GM18499 (cell line): ENCODE data around the gene ECI1.

Experiments
- ATAC-seq: cut with Tn5 transposase; IDR thresholded peaks from one replicate; pipeline ENCODE4 v1.9.1; 2021; ENCODE audit warnings: moderate number of reproducible peaks; ENCODE audit not compliant: insufficient read depth, unreplicated experiment

ECI1 gene

DNA sequence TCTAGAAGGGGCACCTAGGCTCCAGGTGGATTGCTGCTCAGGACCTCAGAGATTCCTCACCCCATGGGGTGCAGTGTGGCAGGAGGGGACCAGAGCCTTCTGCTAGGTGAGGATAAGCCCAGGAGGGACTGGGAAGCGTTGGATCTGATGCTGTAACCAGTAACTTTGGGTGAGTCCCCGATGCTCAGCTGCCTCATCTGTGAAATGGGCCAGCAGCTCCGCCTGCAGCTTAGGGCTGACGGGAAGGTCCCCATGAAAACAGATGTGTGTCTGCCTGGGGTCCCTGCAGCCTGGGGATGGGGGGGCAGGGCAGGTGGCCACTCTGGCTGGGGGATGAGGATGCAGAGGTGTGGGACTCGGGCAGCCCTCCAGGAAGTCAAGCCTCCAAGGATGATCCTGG lies 52.3 kb downstream of the ECI1 start:
- ATAC-seq, result no peak

DNA sequence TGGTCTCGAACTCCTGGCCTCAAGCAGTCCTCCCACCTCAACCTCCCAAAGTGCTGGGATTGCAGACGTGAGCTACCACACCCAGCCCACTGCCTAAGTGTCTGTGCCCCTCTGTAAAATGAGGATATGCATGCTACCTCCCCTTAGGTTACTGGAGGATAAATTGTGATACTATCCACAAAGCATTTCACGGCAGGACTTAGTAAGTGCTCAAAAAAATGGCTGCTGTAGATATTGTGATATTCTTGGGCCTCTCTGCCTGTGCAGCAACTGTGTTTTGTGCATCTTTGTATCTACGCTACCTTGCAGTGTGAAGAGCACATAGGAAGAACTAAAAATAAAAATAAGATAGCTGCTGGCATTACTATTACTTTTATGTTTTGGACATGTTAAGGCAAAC lies 53.1 kb downstream of the ECI1 start:
- ATAC-seq, result no peak

- no peak for ATAC-seq
Measured at GRCh38 chr16:2197765-2198164, 53.6 kb downstream of the ECI1 start.

DNA sequence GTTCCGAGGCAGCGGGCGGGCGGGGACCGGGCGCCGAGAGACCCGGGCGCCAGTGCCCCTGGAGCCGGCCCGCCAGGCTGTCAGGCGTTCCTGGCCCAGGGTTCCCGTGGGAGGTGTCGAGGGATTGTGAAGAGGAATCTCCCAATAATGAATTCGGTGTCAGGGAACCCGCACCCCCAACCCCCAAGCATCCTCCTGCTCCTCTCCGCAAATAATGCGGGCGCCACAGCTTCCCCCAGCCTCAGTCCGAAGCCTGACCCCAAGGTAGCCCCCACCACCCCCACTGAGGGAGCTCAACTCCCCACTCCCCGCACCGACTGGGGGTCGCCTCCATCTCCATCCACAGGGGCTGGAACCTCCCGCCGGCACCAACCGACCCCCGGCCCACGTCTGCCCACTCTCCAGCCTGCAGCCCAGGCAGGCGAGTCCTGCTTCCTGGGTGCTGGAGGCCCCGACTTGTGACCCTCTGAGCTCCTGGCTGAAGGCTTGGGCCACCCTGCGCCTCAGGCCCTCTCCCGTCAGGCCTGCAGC lies 54.3 kb downstream of the ECI1 start:
- ATAC-seq, result no peak

DNA sequence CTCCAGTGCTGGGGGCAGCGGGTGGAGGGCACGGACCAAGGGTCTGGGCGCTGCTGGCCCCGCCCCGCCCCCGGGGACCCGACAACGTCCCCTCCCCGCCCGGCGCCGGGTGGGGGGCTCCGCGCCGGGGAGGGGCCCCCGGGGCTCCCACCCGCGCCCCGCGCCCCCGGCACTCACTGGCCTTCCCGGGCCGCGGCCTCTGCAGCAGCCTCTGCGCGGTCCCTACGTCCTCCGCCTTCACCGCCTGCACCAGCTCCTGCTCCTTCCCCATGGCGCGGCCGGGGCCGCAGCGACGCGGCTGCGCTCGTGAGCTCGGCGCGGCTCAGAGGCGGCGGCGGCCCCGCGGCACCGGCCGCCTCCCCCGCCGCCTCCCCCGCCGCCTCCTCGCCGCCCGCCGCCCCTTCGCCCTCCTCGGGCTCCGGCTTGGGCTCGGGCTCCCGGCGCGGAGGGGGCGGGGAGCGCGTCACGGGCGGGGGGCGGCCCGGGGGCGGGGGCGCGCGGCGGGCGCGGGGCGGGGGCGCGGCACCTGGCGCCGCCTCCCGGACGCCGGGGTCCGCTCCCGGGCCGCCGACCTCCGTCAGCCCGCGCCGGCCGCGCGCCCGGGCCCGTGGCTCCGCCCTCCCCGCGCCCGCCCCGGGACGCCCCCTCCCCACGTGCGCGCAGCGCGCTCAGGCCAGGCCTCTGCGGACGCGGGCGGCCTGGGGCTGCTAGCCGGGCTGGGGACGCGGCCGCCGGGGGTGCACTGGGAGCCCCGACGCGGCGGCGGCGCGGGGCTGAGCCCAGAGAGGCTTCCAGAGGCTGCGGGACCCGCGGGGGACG lies 55.0 kb downstream of the ECI1 start, which contains the start of gene CASKIN1:
Gene CASKIN1 (minus strand): TSS at position 444 of the 819 bp plus-strand sequence. CDS start 173 bp downstream, at position 271.
- ATAC-seq, result no peak

DNA sequence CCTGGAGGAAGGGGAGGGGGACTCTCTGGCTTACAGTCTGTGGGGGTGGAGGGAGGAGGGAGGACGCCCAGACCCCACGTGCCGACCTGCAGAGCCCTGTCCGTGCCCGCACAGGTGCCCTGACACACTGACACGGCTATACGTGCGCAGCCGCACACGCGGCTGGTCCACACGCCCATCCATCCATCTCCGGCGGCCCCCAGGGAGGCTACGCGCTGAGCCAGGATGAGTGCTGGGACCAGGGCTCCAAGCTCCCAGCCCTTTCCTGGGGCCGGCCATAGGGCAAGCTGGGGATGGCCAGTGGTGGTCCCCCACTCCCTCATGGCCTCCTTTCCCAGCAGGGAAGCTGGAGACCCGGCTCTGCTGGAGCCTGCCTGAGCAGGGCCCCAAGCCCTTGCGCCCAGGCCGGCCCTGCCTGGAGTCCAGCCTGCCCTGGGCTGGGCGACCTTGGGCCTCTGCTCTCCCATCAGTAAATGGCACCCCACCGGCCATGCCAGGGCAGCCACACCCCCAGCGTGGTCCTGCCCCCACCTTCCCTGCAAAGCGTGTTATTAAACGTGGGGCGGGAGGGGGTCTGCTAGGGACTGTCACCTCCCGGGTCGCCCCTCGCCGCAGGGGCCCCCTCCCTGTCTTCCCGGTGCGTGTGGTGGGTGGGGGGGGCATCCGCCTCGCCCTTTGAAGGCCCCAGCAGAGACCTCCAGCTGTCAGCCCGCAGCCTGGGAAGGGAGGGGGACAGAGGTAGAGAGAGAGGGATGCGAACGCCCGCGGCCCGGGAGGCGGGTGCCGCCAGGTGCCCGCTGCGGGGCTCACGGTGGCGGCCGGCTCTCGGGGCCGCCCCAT lies 55.8 kb downstream of the ECI1 start:
- ATAC-seq, result no peak

DNA sequence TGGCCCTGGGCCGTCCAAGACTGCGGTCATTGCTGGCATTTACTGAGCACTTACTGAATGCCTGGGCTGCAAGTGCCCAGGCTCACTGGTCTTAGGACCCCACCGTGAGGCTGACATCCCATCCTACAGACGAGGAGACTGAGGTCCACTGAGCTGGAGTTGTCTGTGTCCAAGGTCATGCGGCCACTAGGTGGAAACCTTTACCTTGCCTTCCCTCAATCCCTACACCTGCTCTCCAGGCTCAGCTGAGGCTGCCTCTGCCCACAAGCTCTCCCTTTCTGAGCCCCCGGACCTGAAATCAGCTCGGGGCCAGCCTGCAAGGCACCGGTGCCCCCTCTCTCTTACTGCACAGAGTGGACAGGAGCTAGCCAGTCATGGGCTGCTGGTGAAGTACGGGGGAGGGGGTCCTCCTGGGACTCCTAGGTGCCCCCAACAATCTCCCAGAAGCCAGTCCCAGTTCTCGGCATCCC lies 56.5 kb downstream of the ECI1 start:
- ATAC-seq, result no peak

DNA sequence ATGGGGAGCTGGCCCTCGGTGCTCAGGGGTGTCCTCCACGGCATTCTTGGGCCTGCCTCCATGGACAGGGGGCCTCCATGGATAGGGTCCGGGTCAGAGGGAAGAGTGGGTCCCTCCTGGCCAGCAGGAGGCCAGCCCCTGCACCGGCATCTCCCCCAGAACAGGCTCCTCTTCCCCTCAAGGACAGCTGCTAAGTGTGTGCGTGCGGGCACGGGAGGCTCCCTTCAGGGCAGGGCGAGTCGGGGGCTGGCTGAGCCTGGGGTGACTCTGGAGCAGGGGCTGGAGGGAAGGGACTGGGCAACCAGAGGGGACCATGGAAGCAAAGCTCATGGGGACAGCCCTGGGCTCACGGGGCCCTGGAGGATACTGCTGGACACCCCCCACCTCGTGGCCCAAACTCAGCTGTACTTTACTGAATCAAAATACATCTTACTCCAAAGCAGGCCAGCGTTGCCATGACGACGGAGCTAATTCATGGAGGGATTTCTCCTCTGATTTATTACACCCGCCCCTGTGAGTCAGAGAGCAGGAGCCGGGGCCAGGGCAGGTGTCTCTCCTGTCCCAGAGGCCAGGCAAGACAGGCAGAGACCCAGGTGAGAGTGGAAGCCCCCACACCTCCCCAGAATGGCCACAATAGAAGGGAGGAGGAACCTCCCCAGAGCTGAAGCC lies 57.1 kb downstream of the ECI1 start:
- no peak for ATAC-seq

DNA sequence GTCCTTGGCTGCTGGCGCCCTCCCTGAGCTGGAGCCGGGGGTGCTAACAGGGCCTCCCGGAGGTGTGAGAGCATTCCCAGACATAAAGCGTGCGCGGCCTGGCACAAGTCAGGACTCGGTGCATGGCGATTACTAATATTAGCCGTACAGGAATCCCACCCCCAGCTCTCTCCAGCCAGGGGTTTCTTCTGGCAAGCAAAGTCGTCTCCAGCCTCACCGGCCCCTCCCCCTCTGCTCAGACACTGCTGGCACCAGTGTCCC lies 60.0 kb downstream of the ECI1 start:
- ATAC-seq, result no peak

DNA sequence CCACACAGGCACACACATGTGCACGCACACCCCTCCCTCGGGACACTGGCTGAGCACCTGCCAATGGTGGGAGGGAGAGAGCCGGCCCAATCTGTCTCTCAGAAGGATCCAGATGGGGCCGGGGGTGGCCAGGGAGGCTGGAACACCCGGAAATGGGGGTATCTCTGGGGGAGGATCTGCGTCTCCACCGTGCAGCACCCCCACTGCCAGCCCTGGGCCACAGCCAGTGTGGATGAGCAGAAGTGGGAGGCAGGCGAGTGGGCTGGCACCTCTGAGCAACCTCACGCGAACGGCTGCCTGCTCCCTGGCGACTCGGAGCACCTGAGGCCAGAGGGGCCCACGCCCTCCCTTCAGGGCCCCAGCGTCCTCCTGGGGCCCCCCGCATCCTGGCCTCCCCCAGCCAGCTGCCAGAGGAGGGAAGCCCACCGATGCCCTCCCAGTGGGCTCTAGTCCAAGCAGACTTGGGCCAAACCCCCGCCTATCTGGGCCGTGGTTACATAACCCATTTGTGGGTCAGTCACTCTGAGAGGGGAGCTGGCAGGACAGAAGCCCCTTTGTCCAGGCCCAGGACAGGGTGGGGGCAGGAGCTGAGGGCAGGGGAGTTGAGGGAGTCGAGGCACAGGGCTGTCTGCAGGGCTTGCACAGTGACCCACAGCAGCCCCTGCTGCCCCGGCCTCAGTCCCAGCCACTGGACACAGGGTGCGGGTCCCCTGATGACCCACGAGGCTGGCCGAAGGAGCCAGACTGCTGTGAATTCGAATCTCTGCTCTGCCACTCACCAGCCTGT lies 60.5 kb downstream of the ECI1 start:
- no peak for ATAC-seq

- no peak for ATAC-seq
Measured at GRCh38 chr16:2190002-2190658, 61.3 kb downstream of the ECI1 start.
